Neuronal stem cell (in vitro differentiated cells): ENCODE measurements around the gene MS4A10.
A peak's percentile ranks its signal among the peaks of the same experiment; 100 is the strongest.

Experiments
- DNase-seq: peaks from one replicate; pipeline ENCODE4 v3.0.0-alpha.2; 2013; ENCODE audit warnings: low spot score
- H2AFZ ChIP-seq: one replicate; pipeline ENCODE4 v1.6.1; 2013; ENCODE audit warnings: mild to moderate bottlenecking, low read length, inconsistent platforms
- H2AK5ac ChIP-seq: 2 replicates; pipeline ENCODE4 v1.6.1; 2013; ENCODE audit warnings: low read depth, mild to moderate bottlenecking, inconsistent platforms, low read length, moderate library complexity, mixed read lengths
- H2BK120ac ChIP-seq: 2 replicates; pipeline ENCODE4 v1.6.1; 2013; ENCODE audit warnings: low read depth, mild to moderate bottlenecking, inconsistent platforms, low read length, moderate library complexity, mixed read lengths
- H2BK12ac ChIP-seq: one replicate; pipeline ENCODE4 v1.6.1; 2013; ENCODE audit warnings: low read length, inconsistent platforms
- H2BK15ac ChIP-seq: 2 replicates; pipeline ENCODE4 v1.6.1; 2013; ENCODE audit warnings: mild to moderate bottlenecking, low read length, inconsistent platforms, mixed read lengths
- H2BK5ac ChIP-seq: one replicate; pipeline ENCODE4 v1.6.1; 2013; ENCODE audit warnings: inconsistent platforms, mild to moderate bottlenecking, low read length, moderate library complexity
- H3K14ac ChIP-seq: one replicate; pipeline ENCODE4 v1.6.1; 2013; ENCODE audit warnings: low read length, inconsistent platforms
- H3K18ac ChIP-seq: 2 replicates; pipeline ENCODE4 v1.6.1; 2013; ENCODE audit warnings: low read length, inconsistent platforms
- H3K23ac ChIP-seq: 2 replicates; pipeline ENCODE4 v1.6.1; 2013; ENCODE audit warnings: low read depth, mild to moderate bottlenecking, mixed read lengths, low read length, inconsistent platforms; ENCODE audit not compliant: poor library complexity
- H3K27ac ChIP-seq: replicated peaks from 3 replicates; pipeline ENCODE4 v1.5.1; 2013; ENCODE audit warnings: low read length, inconsistent platforms
- H3K27me3 ChIP-seq, 3 experiments: 2 replicates each; pipeline ENCODE4 v1.6.1; 2013; ENCODE audit warnings: low read length in 3 of 3, mild to moderate bottlenecking in 2 of 3, inconsistent platforms in 1 of 3, low read depth in 1 of 3, mixed read lengths in 1 of 3, moderate library complexity in 1 of 3; ENCODE audit not compliant: control insufficient read depth in 3 of 3, insufficient read depth in 3 of 3
- H3K36me3 ChIP-seq, 2 donors: replicated peaks in 1 of 2; 2 replicates each; pipeline ENCODE4 v1.6.1; 2013; ENCODE audit warnings: low read length in 2 of 2; ENCODE audit not compliant: control insufficient read depth in 2 of 2, insufficient read depth in 2 of 2
- H3K4ac ChIP-seq: 2 replicates; pipeline ENCODE4 v1.6.1; 2013; ENCODE audit warnings: inconsistent platforms, mild to moderate bottlenecking, low read length, moderate library complexity
- H3K4me1 ChIP-seq, 2 donors: 1 replicate in 1 of 2; 2 replicates in 1 of 2; pipeline ENCODE4 v1.6.1; 2013; ENCODE audit warnings: low read length in 2 of 2, low read depth in 1 of 2; ENCODE audit not compliant: control insufficient read depth in 2 of 2, insufficient read depth in 1 of 2
- H3K4me2 ChIP-seq: one replicate; pipeline ENCODE4 v1.6.1; 2013; ENCODE audit warnings: mild to moderate bottlenecking, low read length, inconsistent platforms; ENCODE audit not compliant: insufficient read depth, poor library complexity, severe bottlenecking
- H3K4me3 ChIP-seq, 2 donors: 2 replicates each; pipeline ENCODE4 v1.5.1; 2013; ENCODE audit warnings: low read length in 2 of 2, mild to moderate bottlenecking in 2 of 2, inconsistent platforms in 1 of 2, moderate library complexity in 1 of 2
- H3K79me1 ChIP-seq: one replicate; pipeline ENCODE4 v1.6.1; 2013; ENCODE audit warnings: low read depth, mild to moderate bottlenecking, inconsistent platforms, low read length, moderate library complexity
- H3K9ac ChIP-seq: one replicate; pipeline ENCODE4 v1.6.1; 2013; ENCODE audit warnings: mild to moderate bottlenecking, low read depth, low read length, inconsistent platforms; ENCODE audit not compliant: poor library complexity
- H3K9me3 ChIP-seq, 2 donors: replicated peaks in 1 of 2; 2 replicates each; pipeline versions ENCODE3 to v1.6.1; 2013; ENCODE audit warnings: low read length in 2 of 2, mild to moderate bottlenecking in 2 of 2, inconsistent platforms in 1 of 2, low read depth in 1 of 2, mixed read lengths in 1 of 2, moderate library complexity in 1 of 2; ENCODE audit not compliant: control insufficient read depth in 2 of 2, insufficient read depth in 1 of 2
- H4K8ac ChIP-seq: one replicate; pipeline ENCODE4 v1.6.1; 2013; ENCODE audit warnings: low read depth, mild to moderate bottlenecking, inconsistent platforms, low read length, moderate library complexity
- H4K91ac ChIP-seq: one replicate; pipeline ENCODE4 v1.6.1; 2013; ENCODE audit warnings: low read length, low read depth, mild to moderate bottlenecking, inconsistent platforms; ENCODE audit not compliant: poor library complexity
- WGBS, 2 donors: extraction: QIAGEN DNeasy Blood & Tissue Kit; methylation state at CpG; one replicate each; pipeline ENCODE4 v1.1.7; 2013; ENCODE audit warnings: missing lambda C conversion rate in 2 of 2, mixed read lengths in 1 of 2; ENCODE audit not compliant: insufficient read length in 2 of 2, insufficient replicate concordance in 1 of 2; ENCODE audit errors: extremely low coverage in 2 of 2; 5-methylcytosine and 5-hydroxymethylcytosine counted together

Gene MS4A10

DNA sequence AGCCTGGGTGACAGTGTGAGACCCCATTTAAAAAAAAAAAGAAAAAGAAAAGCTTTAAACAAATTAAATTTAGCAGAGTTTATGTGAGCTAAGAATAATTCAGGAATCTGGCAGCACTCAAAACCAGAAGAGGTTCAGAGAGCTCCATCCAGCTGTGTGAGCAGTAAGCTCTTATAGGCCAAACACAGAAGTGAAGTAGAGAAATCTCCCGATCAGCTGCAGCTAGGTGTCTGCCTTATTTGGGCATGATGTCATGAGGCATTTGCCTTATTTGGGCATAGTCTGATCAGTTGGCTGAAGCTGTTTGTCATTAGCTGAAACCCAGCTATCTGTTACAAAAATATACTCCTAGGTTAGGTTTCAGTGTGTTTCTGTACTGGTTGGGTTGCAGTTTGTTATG is 20.3 kb upstream of the MS4A10 start:
- H2BK15ac ChIP-seq: no peak overlapping the region
- no peak for DNase-seq
- no peak overlapping the region for H2AK5ac ChIP-seq
- no peak overlapping the region for H2AFZ ChIP-seq
- no peak overlapping the region for H3K4ac ChIP-seq
- H4K91ac ChIP-seq: no peak overlapping the region
- no peak overlapping the region for H3K9ac ChIP-seq
- no peak overlapping the region for H3K4me2 ChIP-seq
- WGBS, 2 donors: no CpG with 5 or more reads among the region's 1 CpG
- no peak overlapping the region for H3K23ac ChIP-seq
- H2BK12ac ChIP-seq: no peak overlapping the region
- no peak overlapping the region for H4K8ac ChIP-seq
- peaks cover 0 to 7% (median 0%) of the 10 kb centered on the region in 3 experiments for H3K27me3 ChIP-seq
- H2BK5ac ChIP-seq: no peak overlapping the region
- H3K36me3 ChIP-seq: no peaks in the 10 kb centered on the region
- H2BK120ac ChIP-seq: no peak overlapping the region
- no peak overlapping the region for H3K18ac ChIP-seq
- H3K27ac ChIP-seq: no peak overlapping the region
- H3K14ac ChIP-seq: no peak overlapping the region
- no peak overlapping the region for H3K4me3 ChIP-seq
- H3K4me1 ChIP-seq: peaks cover 0 to 2% of the 10 kb centered on the region in 2 donors
- no peaks in the 10 kb centered on the region for H3K9me3 ChIP-seq
- H3K79me1 ChIP-seq: no peaks in the 10 kb centered on the region

DNA sequence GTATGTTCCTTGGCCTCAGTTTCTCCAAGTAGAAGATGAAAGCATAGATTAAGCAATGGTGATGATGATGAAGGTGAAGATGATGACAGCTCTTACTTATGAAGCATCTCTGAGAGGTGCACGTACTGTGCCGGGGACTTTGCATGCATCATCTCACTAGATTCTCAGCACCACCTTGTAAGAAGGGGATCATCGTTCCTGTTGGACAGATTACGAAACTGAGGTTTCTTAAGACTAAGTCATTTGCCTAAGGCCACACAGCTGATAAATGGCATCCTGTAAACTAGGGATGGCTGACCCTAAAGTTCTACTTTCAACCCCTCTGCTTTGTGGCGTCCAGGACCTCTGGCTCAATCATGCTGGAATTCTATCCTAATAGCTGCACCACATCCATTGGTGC is 19.8 kb upstream of the MS4A10 start:
- H2AK5ac ChIP-seq: no peak overlapping the region
- H3K18ac ChIP-seq: no peak overlapping the region
- H3K79me1 ChIP-seq: no peaks in the 10 kb centered on the region
- no peak overlapping the region for H3K14ac ChIP-seq
- no peaks in the 10 kb centered on the region for H3K36me3 ChIP-seq
- no peak overlapping the region for H3K27ac ChIP-seq
- no peak overlapping the region for H2AFZ ChIP-seq
- no peak overlapping the region for H4K8ac ChIP-seq
- H2BK120ac ChIP-seq: no peak overlapping the region
- no peak overlapping the region for H2BK5ac ChIP-seq
- H3K23ac ChIP-seq: no peak overlapping the region
- no peak overlapping the region for H3K4me2 ChIP-seq
- no peak overlapping the region for H3K4ac ChIP-seq
- no peak overlapping the region for H4K91ac ChIP-seq
- peaks cover 0 to 7% (median 0%) of the 10 kb centered on the region in 3 experiments for H3K27me3 ChIP-seq
- no peak overlapping the region for H2BK15ac ChIP-seq
- no peak overlapping the region for H3K9ac ChIP-seq
- DNase-seq: no peak
- no CpG with 5 or more reads among the region's 5 CpGs for WGBS, 2 donors
- no peaks in the 10 kb centered on the region for H3K9me3 ChIP-seq
- H3K4me1 ChIP-seq: peaks cover 0 to 2% of the 10 kb centered on the region in 2 donors
- no peak overlapping the region for H2BK12ac ChIP-seq
- H3K4me3 ChIP-seq: no peak overlapping the region

DNA sequence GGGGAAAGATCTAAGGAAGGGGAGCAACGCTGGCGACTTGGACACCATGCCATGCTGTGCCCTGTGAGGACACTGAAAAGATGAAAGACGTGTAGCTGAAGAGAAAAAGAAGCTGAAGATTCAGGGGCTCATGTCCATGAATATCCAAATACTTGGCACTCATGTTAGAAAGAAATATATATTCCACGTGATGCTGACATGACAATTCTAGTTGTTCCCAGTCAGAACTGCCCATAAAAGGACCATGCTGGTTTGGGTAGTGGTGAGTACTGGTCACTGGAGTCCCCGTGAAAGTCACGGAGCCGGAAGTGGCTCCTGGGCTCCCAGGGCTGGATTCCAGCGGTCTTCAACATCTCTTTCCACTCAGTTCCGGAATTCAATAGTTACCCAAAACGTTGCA is 18.6 kb upstream of the MS4A10 start:
- Histone ChIP-seq H3K4me1 (peaks cover 0 to 2% of the 10 kb centered on the region in 2 donors), H3K79me1 (no peaks in the 10 kb centered on the region), H3K4me2 (no peak overlapping the region), H2AFZ (no peak overlapping the region), H3K27ac (no peak overlapping the region), H3K14ac (no peak overlapping the region), H2BK12ac (no peak overlapping the region), H3K36me3 (no peaks in the 10 kb centered on the region), H3K18ac (no peak overlapping the region), H4K91ac (no peak overlapping the region), H3K9me3 (no peaks in the 10 kb centered on the region), H2BK5ac (no peak overlapping the region), H3K27me3 (peaks cover 0 to 7% (median 0%) of the 10 kb centered on the region in 3 experiments), H2AK5ac (no peak overlapping the region), H3K23ac (no peak overlapping the region), H2BK120ac (no peak overlapping the region), H3K4ac (no peak overlapping the region), H4K8ac (no peak overlapping the region), H3K4me3 (no peak overlapping the region), H2BK15ac (no peak overlapping the region), H3K9ac (no peak overlapping the region)
- WGBS, 2 donors: no CpG with 5 or more reads among the region's 10 CpGs
- DNase-seq: no peak

DNA sequence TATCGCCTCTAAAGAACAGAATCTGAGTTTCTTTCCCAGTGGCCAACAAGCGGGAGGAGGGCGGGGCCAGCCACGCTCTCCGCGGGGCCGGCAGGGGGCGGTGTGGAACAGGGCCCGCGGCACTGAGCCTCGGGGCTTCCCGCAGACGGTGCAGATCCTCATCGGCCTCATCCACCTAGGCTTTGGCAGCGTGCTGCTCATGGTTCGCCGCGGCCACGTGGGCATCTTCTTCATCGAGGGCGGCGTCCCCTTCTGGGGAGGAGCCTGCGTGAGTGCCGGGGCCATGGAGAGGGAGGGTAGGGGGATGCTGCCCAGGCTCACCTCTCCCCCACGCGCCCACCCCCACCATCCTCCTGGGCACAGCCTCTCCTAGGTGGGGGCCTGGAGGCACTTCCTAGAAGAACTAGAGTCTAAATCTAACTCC is 17.7 kb upstream of the MS4A10 start:
- Histone ChIP-seq H2AK5ac (no peak overlapping the region), H3K4me1 (peaks cover 0 to 2% of the 10 kb centered on the region in 2 donors), H2BK12ac (no peak overlapping the region), H2BK15ac (no peak overlapping the region), H2BK5ac (no peak overlapping the region), H3K9me3 (no peaks in the 10 kb centered on the region), H3K9ac (no peak overlapping the region), H3K4ac (no peak overlapping the region), H3K79me1 (no peaks in the 10 kb centered on the region), H2BK120ac (no peak overlapping the region), H3K18ac (peak overlapping the region; percentile 59), H4K91ac (no peak overlapping the region), H3K36me3 (no peaks in the 10 kb centered on the region), H3K27ac (no peak overlapping the region), H3K4me2 (no peak overlapping the region), H3K27me3 (peaks cover 0 to 6% (median 0%) of the 10 kb centered on the region in 3 experiments), H4K8ac (no peak overlapping the region), H3K14ac (no peak overlapping the region), H2AFZ (no peak overlapping the region), H3K4me3 (no peak overlapping the region), H3K23ac (peak overlapping the region; percentile 60)
- no peak for DNase-seq
- no CpG with 5 or more reads among the region's 26 CpGs for WGBS, 2 donors
